Uterus (tissue), 4 donors: ENCODE data around the gene PHF3. TPM values are rescaled to one million over a fixed set of nuclear protein-coding genes. Genes with fewer than 3 reads are reported as not detected.

Source experiments
- DNase-seq, 2 donors: peaks; one replicate each; pipeline ENCODE4 v3.0.0-alpha.2; 2019 to 2020
- H3K27ac ChIP-seq, 2 donors: fragments of 200-600 bp; sonication (generic); 1 replicate in 1 of 2; 2 replicates in 1 of 2; pipeline ENCODE4 v1.5.1; 2016 to 2018
- H3K27me3 ChIP-seq, 2 donors: fragments of 200-600 bp; sonication (generic); one replicate each; pipeline ENCODE4 v1.5.1; 2018 to 2019; ENCODE audit warnings: control low read depth in 1 of 2
- H3K36me3 ChIP-seq, 2 donors: fragments of 200-600 bp; sonication (generic); one replicate each; pipeline ENCODE4 v1.5.1; 2019; ENCODE audit warnings: control low read depth in 1 of 2
- H3K4me1 ChIP-seq, 2 donors: fragments of 200-600 bp; sonication (generic); one replicate each; pipeline ENCODE4 v1.5.1; 2018 to 2019; ENCODE audit warnings: control low read depth in 1 of 2
- H3K4me3 ChIP-seq, 2 donors: fragments of 200-600 bp; sonication (generic); 1 replicate in 1 of 2; 2 replicates in 1 of 2; pipeline ENCODE4 v1.5.1; 2018 to 2019; ENCODE audit warnings: mild to moderate bottlenecking in 1 of 2
- H3K9me3 ChIP-seq, 2 donors: fragments of 200-600 bp; sonication (generic); one replicate each; pipeline ENCODE4 v1.5.1; 2019; ENCODE audit warnings: control low read depth in 1 of 2
- POLR2A ChIP-seq, 2 donors: fragments of 450-650 bp; IDR thresholded peaks; one replicate each; pipeline ENCODE4 v1.6.1; 2016; ENCODE audit warnings: antibody characterized with exemption in 2 of 2, mild to moderate bottlenecking in 1 of 2, moderate library complexity in 1 of 2
- intact Hi-C: fragments of 100-400 bp; cut with DNase I; formaldehyde crosslinking; loops from one replicate; pipeline ENCODE4 v1.15.1; 2023; ENCODE audit warnings: low total_unique reads
- total RNA-seq, 4 donors: library from RNA; depleted of rRNA in 3 of 4; stranded (reverse); fragments of >200 nt in 3 of 4; gene quantifications; one replicate each; pipeline versions ENCODE4 v1.1.0 to v1.2.4, GENCODE V29; 2014 to 2023
- TF ChIP-seq, protein P1 (sequence below), 4 experiments: fragments of 200-600 bp in 2 of 4; fragments of 450-650 bp in 2 of 4; sonication (generic) in 2 of 4; IDR thresholded peaks; one replicate each; pipeline ENCODE4 v1.5.1; 2016 to 2019; ENCODE audit warnings: antibody characterized with exemption in 4 of 4, mild to moderate bottlenecking in 2 of 4, moderate library complexity in 1 of 4
- donor health status: DM: yes; HTN: yes; CAD: no.

PHF3 gene
- total RNA-seq, 4 donors from 2014 or later, result 65.8 to 144 (median 117) TPM

GRCh38 chr6:63690221-63690620 is 54.6 kb downstream of the PHF3 start:
- no peak overlapping the region for H3K4me3 ChIP-seq
- intact Hi-C loops, result no loop called here
- H3K27ac ChIP-seq, result no peak overlapping the region
- H3K36me3 ChIP-seq, result no peaks in the 10 kb centered on the region
- TF ChIP-seq, protein P1, sequence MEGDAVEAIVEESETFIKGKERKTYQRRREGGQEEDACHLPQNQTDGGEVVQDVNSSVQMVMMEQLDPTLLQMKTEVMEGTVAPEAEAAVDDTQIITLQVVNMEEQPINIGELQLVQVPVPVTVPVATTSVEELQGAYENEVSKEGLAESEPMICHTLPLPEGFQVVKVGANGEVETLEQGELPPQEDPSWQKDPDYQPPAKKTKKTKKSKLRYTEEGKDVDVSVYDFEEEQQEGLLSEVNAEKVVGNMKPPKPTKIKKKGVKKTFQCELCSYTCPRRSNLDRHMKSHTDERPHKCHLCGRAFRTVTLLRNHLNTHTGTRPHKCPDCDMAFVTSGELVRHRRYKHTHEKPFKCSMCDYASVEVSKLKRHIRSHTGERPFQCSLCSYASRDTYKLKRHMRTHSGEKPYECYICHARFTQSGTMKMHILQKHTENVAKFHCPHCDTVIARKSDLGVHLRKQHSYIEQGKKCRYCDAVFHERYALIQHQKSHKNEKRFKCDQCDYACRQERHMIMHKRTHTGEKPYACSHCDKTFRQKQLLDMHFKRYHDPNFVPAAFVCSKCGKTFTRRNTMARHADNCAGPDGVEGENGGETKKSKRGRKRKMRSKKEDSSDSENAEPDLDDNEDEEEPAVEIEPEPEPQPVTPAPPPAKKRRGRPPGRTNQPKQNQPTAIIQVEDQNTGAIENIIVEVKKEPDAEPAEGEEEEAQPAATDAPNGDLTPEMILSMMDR (IDR thresholded peaks at IDR 0.05), result no peak
- no peak for TF ChIP-seq POLR2A (IDR thresholded peaks at IDR 0.05)
- no peak for DNase-seq
- H3K4me1 ChIP-seq, result no peaks in the 10 kb centered on the region
- no peaks in the 10 kb centered on the region for H3K27me3 ChIP-seq
- H3K9me3 ChIP-seq, result no peaks in the 10 kb centered on the region

- intact Hi-C loops, result no loop called here
Observed at GRCh38 chr6:63705707-63706106, 70.1 kb downstream of the PHF3 start.

GRCh38 chr6:63706630-63707029 is 71.0 kb downstream of the PHF3 start:
- DNase-seq, result no peak
- intact Hi-C loops, result no loop called here
- H3K27me3 ChIP-seq, result no peaks in the 10 kb centered on the region
- no peaks in the 10 kb centered on the region for H3K9me3 ChIP-seq
- H3K4me3 ChIP-seq, result no peak overlapping the region
- no peak for TF ChIP-seq POLR2A (IDR thresholded peaks at IDR 0.05)
- TF ChIP-seq, protein P1 (IDR thresholded peaks at IDR 0.05), result no peak
- H3K27ac ChIP-seq, result no peak overlapping the region
- no peaks in the 10 kb centered on the region for H3K36me3 ChIP-seq
- H3K4me1 ChIP-seq, result no peaks in the 10 kb centered on the region

More at GRCh38 chr6:63705707-63706106, 70.1 kb downstream of the PHF3 start:
- H3K4me3 ChIP-seq, result no peak overlapping the region
- DNase-seq, result no peak
- H3K9me3 ChIP-seq, result no peaks in the 10 kb centered on the region
- TF ChIP-seq, protein P1 (IDR thresholded peaks at IDR 0.05), result no peak
- TF ChIP-seq POLR2A (IDR thresholded peaks at IDR 0.05), result no peak
- H3K36me3 ChIP-seq, result no peaks in the 10 kb centered on the region
- no peaks in the 10 kb centered on the region for H3K4me1 ChIP-seq
- H3K27me3 ChIP-seq, result no peaks in the 10 kb centered on the region
- no peak overlapping the region for H3K27ac ChIP-seq

- H3K4me1 ChIP-seq, result no peaks in the 10 kb centered on the region
- no peak overlapping the region for H3K27ac ChIP-seq
- H3K4me3 ChIP-seq, result no peak overlapping the region
- TF ChIP-seq, protein P1 (IDR thresholded peaks at IDR 0.05), result no peak
- no peaks in the 10 kb centered on the region for H3K36me3 ChIP-seq
- intact Hi-C loops, result no loop called here
- H3K27me3 ChIP-seq, result no peaks in the 10 kb centered on the region
- no peaks in the 10 kb centered on the region for H3K9me3 ChIP-seq
- no peak for DNase-seq
Observed at GRCh38 chr6:63708631-63709030, 73.0 kb downstream of the PHF3 start.

DNA sequence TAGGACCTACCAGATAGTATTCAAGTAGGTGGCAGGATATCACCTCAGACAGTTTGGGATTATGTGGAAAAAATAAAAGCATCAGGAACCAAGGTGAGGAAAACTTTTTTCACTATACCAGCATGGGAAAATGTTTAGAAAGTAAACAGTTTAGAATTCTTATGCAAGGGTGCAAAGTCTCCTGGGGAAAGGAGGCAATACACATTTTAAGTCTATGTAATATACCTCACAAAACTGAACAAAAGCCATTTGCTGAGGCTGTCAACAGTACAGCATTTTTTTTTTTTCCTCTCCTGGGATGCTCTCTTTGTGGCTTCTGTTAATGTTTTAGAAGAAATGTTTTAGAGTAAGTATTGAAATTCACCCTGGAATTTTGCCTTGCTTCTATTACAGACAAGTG is 73.5 kb downstream of the PHF3 start:
- Histone ChIP-seq H3K27me3 (no peaks in the 10 kb centered on the region), H3K36me3 (no peaks in the 10 kb centered on the region), H3K27ac (no peak overlapping the region), H3K4me1 (no peaks in the 10 kb centered on the region), H3K4me3 (no peak overlapping the region), H3K9me3 (no peaks in the 10 kb centered on the region)
- intact Hi-C loops, result no loop called here
- DNase-seq, result no peak
- TF ChIP-seq, protein P1 (IDR thresholded peaks at IDR 0.05), result no peak
- TF ChIP-seq POLR2A (IDR thresholded peaks at IDR 0.05), result no peak
